ENCODE measurements around the gene GASK1B. TPM values are rescaled to one million over a fixed set of nuclear protein-coding genes. Genes with fewer than 3 reads are reported as not detected.

The GASK1B gene
- total and polyA plus RNA-seq, 2 of the 13 experiments (the other 11 are each of a cell fraction or from before 2014, with no cell fraction given): 29.1 to 40.4 TPM

DNA sequence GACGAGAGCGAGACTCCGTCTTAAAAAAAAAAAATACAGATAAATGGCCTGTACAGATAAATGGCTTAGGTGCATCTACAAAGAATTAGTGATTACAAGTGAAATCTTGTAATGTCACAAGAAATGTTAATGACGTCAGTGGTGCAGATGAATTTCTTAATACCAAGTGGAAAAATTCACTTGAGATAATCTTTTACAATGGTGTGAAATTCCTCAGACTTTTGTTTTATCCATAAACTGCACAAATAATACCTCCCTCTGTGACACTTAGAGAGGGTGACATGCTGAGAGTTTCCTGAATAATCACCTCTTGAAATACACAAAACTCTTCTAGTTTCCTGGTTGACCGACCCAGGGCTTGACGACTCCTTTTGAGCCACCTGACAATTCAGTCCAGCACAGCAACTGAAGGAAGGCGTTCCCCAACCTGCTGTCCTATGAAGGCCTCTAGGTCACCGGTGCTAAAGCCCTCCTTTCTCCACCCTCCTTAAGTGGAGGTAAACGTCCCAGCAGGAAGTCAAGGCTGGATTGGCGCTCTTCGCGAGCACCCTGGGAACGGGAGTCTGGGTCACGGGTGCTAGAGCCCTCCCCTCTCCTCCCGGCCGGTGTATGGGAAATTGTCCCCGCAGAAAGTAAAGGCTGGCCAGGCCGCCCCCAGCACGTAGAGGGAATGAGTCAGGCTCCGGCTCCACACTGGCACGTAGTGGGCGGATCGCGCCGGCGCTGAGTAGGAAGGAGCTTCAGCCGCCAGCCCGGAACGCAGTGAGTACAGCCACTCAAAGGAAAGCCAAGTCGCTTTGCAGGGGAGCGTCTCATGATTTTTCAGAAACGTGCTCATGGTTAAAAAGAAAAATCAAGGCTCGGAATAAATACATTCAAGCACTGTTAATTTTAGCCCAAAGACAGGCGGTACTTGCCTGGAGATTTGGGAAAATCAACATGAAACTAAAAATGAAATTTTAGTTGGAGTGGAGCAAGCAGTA, 37.3 kb upstream of the GASK1B start, which contains the start of gene TMEM144 (continued):
- TF ChIP-seq ZNF569 (CRISPR knock-in tag; IDR thresholded peaks at IDR 0.05; ENCODE audit: borderline replicate concordance): no peak
- TF ChIP-seq MIER2 (CRISPR knock-in tag; IDR thresholded peaks at IDR 0.05): no peak
- TF ChIP-seq ZNF616 (CRISPR knock-in tag; IDR thresholded peaks at IDR 0.05; ENCODE audit: low read depth): 0 out of 2 replicates have a peak, but pooled peaks have one; percentile 59
- TF ChIP-seq EHMT2 (IDR thresholded peaks at IDR 0.05; ENCODE audit: borderline replicate concordance, low read depth, low read length): no peak
- no peak for TF ChIP-seq ZIK1 (CRISPR knock-in tag; IDR thresholded peaks at IDR 0.05; ENCODE audit: borderline replicate concordance, low read depth)
- peak; percentile 55 for TF ChIP-seq PHF8 (CRISPR knock-in tag; IDR thresholded peaks at IDR 0.05)
- no peak for TF ChIP-seq ARID2 (CRISPR knock-in tag; IDR thresholded peaks at IDR 0.05; ENCODE audit: borderline replicate concordance)
- TF ChIP-seq, protein P1, sequence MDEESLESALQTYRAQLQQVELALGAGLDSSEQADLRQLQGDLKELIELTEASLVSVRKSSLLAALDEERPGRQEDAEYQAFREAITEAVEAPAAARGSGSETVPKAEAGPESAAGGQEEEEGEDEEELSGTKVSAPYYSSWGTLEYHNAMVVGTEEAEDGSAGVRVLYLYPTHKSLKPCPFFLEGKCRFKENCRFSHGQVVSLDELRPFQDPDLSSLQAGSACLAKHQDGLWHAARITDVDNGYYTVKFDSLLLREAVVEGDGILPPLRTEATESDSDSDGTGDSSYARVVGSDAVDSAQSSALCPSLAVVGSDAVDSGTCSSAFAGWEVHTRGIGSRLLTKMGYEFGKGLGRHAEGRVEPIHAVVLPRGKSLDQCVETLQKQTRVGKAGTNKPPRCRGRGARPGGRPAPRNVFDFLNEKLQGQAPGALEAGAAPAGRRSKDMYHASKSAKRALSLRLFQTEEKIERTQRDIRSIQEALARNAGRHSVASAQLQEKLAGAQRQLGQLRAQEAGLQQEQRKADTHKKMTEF (CRISPR knock-in tag; IDR thresholded peaks at IDR 0.05): peak; percentile 67; the same call in 1 of the 2 replicates
- TF ChIP-seq, protein P2, sequence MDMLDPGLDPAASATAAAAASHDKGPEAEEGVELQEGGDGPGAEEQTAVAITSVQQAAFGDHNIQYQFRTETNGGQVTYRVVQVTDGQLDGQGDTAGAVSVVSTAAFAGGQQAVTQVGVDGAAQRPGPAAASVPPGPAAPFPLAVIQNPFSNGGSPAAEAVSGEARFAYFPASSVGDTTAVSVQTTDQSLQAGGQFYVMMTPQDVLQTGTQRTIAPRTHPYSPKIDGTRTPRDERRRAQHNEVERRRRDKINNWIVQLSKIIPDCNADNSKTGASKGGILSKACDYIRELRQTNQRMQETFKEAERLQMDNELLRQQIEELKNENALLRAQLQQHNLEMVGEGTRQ (IDR thresholded peaks at IDR 0.05; ENCODE audit: low read depth, low read length): no peak
- TF ChIP-seq, protein P2 (CRISPR knock-in tag; IDR thresholded peaks at IDR 0.05; ENCODE audit: borderline replicate concordance): no peak
- peak; percentile 63 to 64 for TF ChIP-seq POLR2A (IDR thresholded peaks at IDR 0.05; ENCODE audit: insufficient read depth in 1 of 2, low read depth in 2 of 2, low read length in 2 of 2)
- TF ChIP-seq ZNF777 (CRISPR knock-in tag; IDR thresholded peaks at IDR 0.05): no peak
- 0 out of 2 replicates have a peak, but pooled peaks have one; percentile 16 for TF ChIP-seq JUND (CRISPR knock-in tag; IDR thresholded peaks at IDR 0.05)
- no peak for TF ChIP-seq MTF1 (CRISPR knock-in tag; IDR thresholded peaks at IDR 0.05)
- TF ChIP-seq ZFP41 (CRISPR knock-in tag; IDR thresholded peaks at IDR 0.05; ENCODE audit: borderline replicate concordance): no peak
- no peak for TF ChIP-seq ZNF383 (CRISPR knock-in tag; IDR thresholded peaks at IDR 0.05; ENCODE audit: borderline replicate concordance)
- TF ChIP-seq SRSF1 (optimal IDR thresholded peaks at IDR 0.05; ENCODE audit: low read depth, low read length): peak; percentile 72
- TF ChIP-seq ZFP36 (IDR thresholded peaks at IDR 0.05; ENCODE audit: borderline replicate concordance, low read depth, low read length, partially characterized antibody): no peak
